Small intestine (tissue), 7 donors: ENCODE data around the gene POLR1E. TPM values are rescaled to one million over a fixed set of nuclear protein-coding genes. Genes with fewer than 3 reads are reported as not detected.

ENCODE experiments used
- DNase-seq, 2 donors: peaks; one replicate each; pipeline versions ENCODE4 v3.0.0 to v3.0.0-alpha.2; 2013
- FAIRE-seq: peaks from 2 replicates; lab custom pipeline; 2012; peaks lifted over from hg19 to GRCh38; lab: Jason Lieb, UNC
- H3K27ac ChIP-seq, 3 donors: one replicate each; pipeline ENCODE4 v1.5.1; 2013; ENCODE audit warnings: low read length in 2 of 3, mild to moderate bottlenecking in 2 of 3, control low read depth in 1 of 3, inconsistent platforms in 1 of 3, low read depth in 1 of 3, moderate library complexity in 1 of 3
- H3K27me3 ChIP-seq, 3 donors: one replicate each; pipeline ENCODE4 v1.6.1; 2013; ENCODE audit warnings: low read length in 3 of 3, inconsistent platforms in 1 of 3; ENCODE audit not compliant: control insufficient read depth in 3 of 3, insufficient read depth in 3 of 3
- H3K36me3 ChIP-seq, 3 donors: one replicate each; pipeline ENCODE4 v1.6.1; 2013; ENCODE audit warnings: low read length in 3 of 3, inconsistent platforms in 1 of 3, low read depth in 1 of 3, mild to moderate bottlenecking in 1 of 3, moderate library complexity in 1 of 3; ENCODE audit not compliant: control insufficient read depth in 3 of 3, insufficient read depth in 2 of 3
- H3K4me1 ChIP-seq, 3 donors: one replicate each; pipeline ENCODE4 v1.6.1; 2013; ENCODE audit warnings: low read length in 2 of 3, inconsistent platforms in 1 of 3, low read depth in 1 of 3, mild to moderate bottlenecking in 1 of 3, moderate library complexity in 1 of 3; ENCODE audit not compliant: control insufficient read depth in 3 of 3, insufficient read depth in 2 of 3
- H3K4me3 ChIP-seq, 3 donors: one replicate each; pipeline ENCODE4 v1.5.1; 2013; ENCODE audit warnings: low read length in 3 of 3, control low read depth in 1 of 3, inconsistent platforms in 1 of 3, low read depth in 1 of 3, mild to moderate bottlenecking in 1 of 3, moderate library complexity in 1 of 3
- H3K9me3 ChIP-seq, 2 donors: one replicate each; pipeline ENCODE4 v1.6.1; 2013; ENCODE audit warnings: low read depth in 1 of 2, low read length in 1 of 2; ENCODE audit not compliant: control insufficient read depth in 2 of 2, insufficient read depth in 1 of 2
- WGBS, 3 donors: extraction: QIAGEN DNeasy Blood & Tissue Kit; methylation state at CpG; one replicate each; pipeline ENCODE4 v1.1.7; 2013; 5-methylcytosine and 5-hydroxymethylcytosine counted together
- polyA plus RNA-seq, 4 donors: library from polyadenylated mRNA; stranded (reverse) in 3 of 4; unstranded in 1 of 4; fragments of 200-250 nt in 3 of 4; fragments of 120-200 nt in 1 of 4; gene quantifications; one replicate each; pipeline versions ENCODE4 v1.2.1 to v1.2.3, GENCODE V29; 2013
- donor health status: healthy with polysubstance abuse.
- donor health status: control.
- donor health status: control.
- donor health status: Bipolar disorder and iron deficiency.
- donor health status: healthy.

Gene POLR1E
- polyA plus RNA-seq, 4 donors, result 2.2 to 20.3 (median 11.2) TPM

DNA sequence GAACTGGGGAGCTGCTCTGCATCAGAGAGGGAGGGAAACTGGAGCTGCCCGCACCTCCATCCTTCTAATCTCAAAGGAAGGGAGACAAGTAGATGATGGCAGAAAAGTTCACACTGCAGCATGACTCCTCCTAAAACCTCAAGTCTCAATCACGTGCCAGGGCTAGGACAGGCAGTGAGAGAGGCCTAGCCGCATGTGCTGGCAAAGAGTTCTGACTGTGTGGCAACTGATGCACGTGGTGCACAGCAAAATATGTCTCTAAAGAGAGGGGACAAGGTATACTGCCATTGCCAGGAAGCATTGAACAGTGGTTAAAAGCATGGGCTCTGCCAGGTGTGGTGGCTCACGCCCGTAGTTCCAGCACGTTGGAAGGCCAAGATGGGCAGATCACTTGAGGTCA is 52.4 kb downstream of the POLR1E start:
- no peak for DNase-seq
- Histone ChIP-seq H3K36me3 (peaks cover 0 to 27% (median 2%) of the 10 kb centered on the region in 3 donors), H3K27me3 (no peaks in the 10 kb centered on the region), H3K27ac (no peak overlapping the region), H3K4me1 (no peaks in the 10 kb centered on the region), H3K4me3 (no peak overlapping the region), H3K9me3 (no peaks in the 10 kb centered on the region)
- WGBS, 3 donors, result 83 to 92% (median 87%) methylated on average over 7 of the region's 7 CpGs
- no peak for FAIRE-seq

DNA sequence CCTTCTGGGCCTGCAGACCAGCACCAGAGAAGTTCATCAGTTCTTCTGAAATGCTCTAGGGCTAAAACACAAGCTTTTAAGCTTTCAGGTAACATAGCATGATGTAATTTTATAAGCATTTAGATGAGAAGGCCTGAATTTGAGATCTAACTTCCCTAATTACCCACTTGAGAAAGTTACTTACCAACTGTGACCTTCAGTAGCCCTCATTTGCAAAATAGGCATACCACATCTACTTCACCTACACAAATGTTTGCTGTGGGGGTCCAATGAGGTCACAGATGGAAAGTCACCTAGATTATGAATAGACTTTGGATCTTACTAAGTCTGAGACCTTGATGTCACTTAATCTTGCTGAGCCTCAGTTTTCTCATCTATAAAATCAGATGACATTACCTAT is 53.9 kb downstream of the POLR1E start:
- Histone ChIP-seq H3K4me1 (no peaks in the 10 kb centered on the region), H3K27ac (no peak overlapping the region), H3K36me3 (peaks cover 0 to 27% (median 2%) of the 10 kb centered on the region in 3 donors), H3K27me3 (no peaks in the 10 kb centered on the region), H3K9me3 (no peaks in the 10 kb centered on the region), H3K4me3 (no peak overlapping the region)
- FAIRE-seq (no peak), DNase-seq (no peak)

GRCh38 chr9:37540634-37541033 is 54.9 kb downstream of the POLR1E start:
- H3K27me3 ChIP-seq, result no peaks in the 10 kb centered on the region
- FAIRE-seq (no peak), DNase-seq (peak in 1 of 2 donors; percentile 6)
- peaks cover 0 to 24% (median 2%) of the 10 kb centered on the region in 3 donors for H3K36me3 ChIP-seq
- H3K4me3 ChIP-seq, result no peak overlapping the region
- H3K4me1 ChIP-seq, result no peaks in the 10 kb centered on the region
- no peaks in the 10 kb centered on the region for H3K9me3 ChIP-seq
- H3K27ac ChIP-seq, result no peak overlapping the region
- WGBS, 3 donors, result 67 to 88% (median 83%) methylated on average over 3 of the region's 3 CpGs

DNA sequence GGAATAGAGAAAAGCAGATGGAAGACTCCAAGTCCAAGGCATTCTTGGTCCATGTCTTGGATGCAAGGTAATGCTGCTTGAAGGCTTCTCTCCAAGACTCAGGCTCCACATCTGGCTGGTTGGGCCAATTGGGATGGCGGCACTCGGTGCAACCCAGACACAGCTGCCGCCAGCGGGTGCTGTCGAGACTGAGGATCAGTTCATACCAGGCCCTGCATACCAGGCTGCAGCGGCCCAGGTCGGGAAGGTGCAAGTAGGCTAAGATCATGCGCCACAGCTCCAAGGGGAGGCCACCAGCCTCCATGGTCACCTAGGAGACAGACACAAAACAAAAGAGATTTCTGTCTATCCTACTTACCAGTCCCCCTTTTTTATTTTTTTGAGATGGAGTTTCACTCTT is 55.7 kb downstream of the POLR1E start:
- peaks cover 0 to 21% (median 2%) of the 10 kb centered on the region in 3 donors for H3K36me3 ChIP-seq
- H3K4me1 ChIP-seq, result no peaks in the 10 kb centered on the region
- H3K27ac ChIP-seq, result no peak overlapping the region
- FAIRE-seq (no peak), DNase-seq (no peak)
- WGBS, 3 donors, result 98 to 100% (median 99%) methylated on average over 8 of the region's 8 CpGs
- no peak overlapping the region for H3K4me3 ChIP-seq
- H3K27me3 ChIP-seq, result no peaks in the 10 kb centered on the region
- no peaks in the 10 kb centered on the region for H3K9me3 ChIP-seq

GRCh38 chr9:37542488-37542887 is 56.7 kb downstream of the POLR1E start:
- WGBS, 3 donors, result 95 to 96% (median 96%) methylated on average over 6 of the region's 6 CpGs

GRCh38 chr9:37542895-37543294 is 57.1 kb downstream of the POLR1E start:
- Histone ChIP-seq H3K27ac (no peak overlapping the region), H3K4me3 (no peak overlapping the region), H3K36me3 (peaks cover 0 to 14% (median 0%) of the 10 kb centered on the region in 3 donors), H3K27me3 (no peaks in the 10 kb centered on the region), H3K9me3 (no peaks in the 10 kb centered on the region), H3K4me1 (no peaks in the 10 kb centered on the region)
- FAIRE-seq (no peak), DNase-seq (no peak)
- 27 to 53% (median 44%) methylated on average over 1 of the region's 1 CpG for WGBS, 3 donors

More at GRCh38 chr9:37542488-37542887, 56.7 kb downstream of the POLR1E start:
- DNase-seq, result no peak
- no peak overlapping the region for H3K27ac ChIP-seq
- no peaks in the 10 kb centered on the region for H3K4me1 ChIP-seq
- H3K36me3 ChIP-seq, result peaks cover 0 to 16% (median 2%) of the 10 kb centered on the region in 3 donors
- H3K27me3 ChIP-seq, result no peaks in the 10 kb centered on the region
- no peaks in the 10 kb centered on the region for H3K9me3 ChIP-seq
- no peak for FAIRE-seq
- no peak overlapping the region for H3K4me3 ChIP-seq

- H3K27me3 ChIP-seq, result no peaks in the 10 kb centered on the region
- H3K27ac ChIP-seq, result no peak overlapping the region
- H3K4me1 ChIP-seq, result no peaks in the 10 kb centered on the region
- no peak for FAIRE-seq
- 96 to 100% (median 97%) methylated on average over 1 of the region's 1 CpG for WGBS, 3 donors
- peaks cover 0 to 10% (median 0%) of the 10 kb centered on the region in 3 donors for H3K36me3 ChIP-seq
- no peaks in the 10 kb centered on the region for H3K9me3 ChIP-seq
- no peak overlapping the region for H3K4me3 ChIP-seq
- no peak for DNase-seq
Measured at GRCh38 chr9:37543468-37543867, 57.7 kb downstream of the POLR1E start.

GRCh38 chr9:37547328-37547878 is 61.7 kb downstream of the POLR1E start:
- no peak for FAIRE-seq
- no peaks in the 10 kb centered on the region for H3K27me3 ChIP-seq
- no peak for DNase-seq
- WGBS, 3 donors, result 92 to 94% (median 92%) methylated on average over 5 of the region's 5 CpGs
- no peaks in the 10 kb centered on the region for H3K4me1 ChIP-seq
- H3K9me3 ChIP-seq, result no peaks in the 10 kb centered on the region
- H3K4me3 ChIP-seq, result no peak overlapping the region
- peaks cover 0 to 2% (median 0%) of the 10 kb centered on the region in 3 donors for H3K36me3 ChIP-seq
- no peak overlapping the region for H3K27ac ChIP-seq

DNA sequence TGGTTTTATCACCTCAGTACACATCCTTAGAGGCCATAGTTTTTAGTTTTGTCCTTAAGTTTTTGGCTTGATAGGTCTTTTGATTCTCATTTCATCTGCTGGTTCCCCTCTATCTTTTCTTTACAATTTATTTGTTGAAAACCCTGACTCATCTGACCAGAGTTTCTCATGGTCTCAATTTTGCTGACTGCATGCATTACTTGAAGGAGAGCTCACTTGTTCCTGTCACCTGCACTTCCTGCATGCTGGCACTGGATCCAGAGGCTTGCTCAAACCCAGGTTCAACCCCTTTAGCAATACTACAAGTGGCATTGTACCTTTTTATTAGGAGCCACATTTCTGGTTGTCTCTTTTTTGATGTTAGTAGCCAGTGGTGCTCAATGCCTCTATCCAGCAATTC is 63.8 kb downstream of the POLR1E start:
- peaks cover 0 to 2% (median 0%) of the 10 kb centered on the region in 3 donors for H3K36me3 ChIP-seq
- no peaks in the 10 kb centered on the region for H3K4me1 ChIP-seq
- H3K4me3 ChIP-seq, result no peak overlapping the region
- no peaks in the 10 kb centered on the region for H3K27me3 ChIP-seq
- no peak overlapping the region for H3K27ac ChIP-seq
- no peak for FAIRE-seq
- no peaks in the 10 kb centered on the region for H3K9me3 ChIP-seq
- no peak for DNase-seq
